Posterior cingulate gyrus (tissue), 11 donors: Measurements from ENCODE around the gene ADAMTS17.
A peak's percentile ranks its signal among the peaks of the same experiment; 100 is the strongest.
"Not testable (repeated sequence)": the region's sequence is repeated elsewhere in the genome, so short reads cannot be mapped to it uniquely, and the experiment has no call there.

Source experiments
- DNase-seq, 10 donors: peaks; one replicate each; pipeline versions ENCODE4 v3.0.0 to v3.0.0-alpha.2; 2020 to 2021; ENCODE audit warnings: mixed read lengths in 3 of 10
- intact Hi-C: fragments of 100-400 bp; cut with DNase I; formaldehyde crosslinking; loops from one replicate; pipeline ENCODE4 v1.15.1; 2023

Gene ADAMTS17

DNA sequence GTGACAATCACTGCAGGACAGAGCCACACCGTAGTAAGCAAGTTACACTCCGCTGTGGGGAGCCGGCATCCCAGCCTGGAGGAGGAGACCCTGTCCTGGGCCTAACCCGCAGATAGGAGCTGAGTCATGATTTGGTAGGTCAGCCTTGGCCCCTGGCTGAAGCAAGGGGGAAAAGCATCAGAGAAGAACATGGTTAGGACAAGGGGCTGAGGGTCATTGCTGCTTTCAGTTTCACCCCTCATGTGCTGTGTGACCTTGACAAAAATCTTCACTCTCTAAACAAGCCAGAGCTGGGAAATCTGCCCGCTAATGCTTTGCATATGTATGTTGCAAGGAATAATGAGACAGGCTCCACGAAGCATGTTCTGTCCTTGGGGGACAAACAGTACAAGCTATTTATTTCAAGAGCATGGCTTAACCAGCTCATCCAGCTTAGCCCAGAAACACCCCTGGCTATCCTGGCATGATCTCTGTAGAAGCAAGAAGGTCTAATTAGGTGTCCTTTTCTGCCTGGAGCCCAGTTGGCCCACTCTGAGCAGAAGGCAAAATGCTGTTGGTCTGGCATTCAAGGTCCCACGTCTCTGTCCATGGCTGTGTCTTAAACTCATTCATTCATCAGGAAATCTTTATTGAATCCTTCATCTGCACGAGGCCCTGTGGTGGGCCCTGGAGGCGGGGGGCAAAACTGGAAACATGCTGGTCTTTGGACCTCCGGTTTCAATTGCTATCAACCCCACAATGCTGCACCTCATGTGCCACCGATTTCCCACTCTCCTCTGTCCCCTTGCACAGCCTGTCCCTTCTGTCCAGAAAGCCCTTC, 387.2 kb downstream of the ADAMTS17 start:
- intact Hi-C loops: no loop called here

GRCh38 chr15:99953886-99954285, 387.9 kb downstream of the ADAMTS17 start:
- DNase-seq: no peak
- intact Hi-C loops: no loop called here

More for the DNA sequence above, 387.2 kb downstream of the ADAMTS17 start:
- peak in 1 of 10 donors; percentile 43 for DNase-seq

DNA sequence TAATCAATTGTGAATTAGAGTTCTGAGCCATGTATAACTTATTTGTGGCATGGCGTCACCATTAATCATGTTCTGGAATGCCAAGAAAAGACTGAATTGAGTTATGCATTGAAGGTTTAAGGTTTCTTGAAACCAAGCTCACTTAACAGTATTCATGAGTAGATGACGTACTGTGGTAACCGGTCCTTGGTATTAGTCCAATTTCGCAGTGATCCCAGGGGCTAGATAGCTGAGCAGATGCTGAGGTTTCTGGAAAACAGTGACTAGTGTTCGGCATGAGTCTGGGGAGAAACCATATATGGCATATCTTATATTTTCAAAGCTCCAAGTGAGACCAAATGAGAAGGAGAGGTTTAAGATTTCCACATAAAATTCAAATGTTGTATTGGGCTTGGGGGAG, 390.3 kb downstream of the ADAMTS17 start:
- no peak for DNase-seq
- intact Hi-C loops: no loop called here

DNA sequence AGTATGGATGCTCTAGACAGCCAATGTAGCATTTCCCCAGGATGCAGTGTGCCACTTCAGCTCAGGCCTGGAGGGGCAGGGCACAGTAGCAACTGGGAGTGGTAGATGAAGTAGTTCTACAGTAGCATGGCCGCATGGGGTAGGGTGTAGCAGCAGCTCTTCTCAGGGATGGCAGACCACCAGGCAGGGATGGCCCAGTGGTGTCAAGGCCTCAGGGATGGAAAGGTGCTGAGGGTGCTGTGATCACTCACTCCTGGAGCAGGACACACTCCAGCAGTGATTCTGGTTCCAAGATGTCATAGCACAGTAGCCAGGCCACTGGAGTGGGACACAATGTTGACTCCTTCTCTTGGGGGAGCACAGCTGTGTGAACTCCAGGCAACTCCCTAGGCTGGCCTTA, 397.6 kb downstream of the ADAMTS17 start:
- intact Hi-C loops: no loop called here
- no peak for DNase-seq

GRCh38 chr15:99943466-99943865, 398.3 kb downstream of the ADAMTS17 start:
- intact Hi-C loops: no loop called here
- DNase-seq: no peak

DNA sequence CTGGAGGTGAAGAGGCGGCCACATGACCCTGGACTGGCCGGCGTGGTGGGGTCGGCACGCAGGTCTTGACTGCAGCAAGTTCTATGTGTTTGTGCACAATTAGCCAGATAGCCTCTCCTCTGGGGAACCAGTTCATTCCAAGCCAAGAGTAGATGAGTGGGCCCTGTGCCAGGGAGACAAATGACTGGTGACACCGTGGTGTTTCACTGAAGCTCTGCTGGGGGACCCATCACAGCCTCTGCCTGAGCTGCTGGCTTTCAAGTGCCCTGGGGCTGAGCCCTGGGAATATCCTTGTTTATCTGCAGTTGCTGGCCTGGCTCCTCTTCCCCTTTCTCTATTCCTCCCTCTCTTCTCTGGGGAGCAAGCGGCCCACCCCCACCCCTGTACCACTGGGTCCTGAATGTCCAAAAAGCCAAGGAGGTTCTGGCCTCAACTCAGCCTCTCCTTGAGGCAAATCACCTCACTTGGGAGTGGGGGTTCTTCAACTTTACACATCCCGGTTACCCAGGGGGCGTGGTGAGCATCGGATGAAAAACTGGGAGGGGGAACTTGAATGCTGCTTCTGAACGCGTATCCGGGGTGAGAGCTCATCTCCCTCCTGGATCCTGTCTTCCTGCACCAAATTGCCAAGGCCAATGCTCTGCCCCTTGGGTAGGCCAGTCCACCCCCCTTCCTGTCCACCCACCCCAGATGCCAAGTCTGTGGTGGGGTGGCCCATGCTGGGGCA, 408.9 kb downstream of the ADAMTS17 start:
- DNase-seq: peak in 1 of 10 donors; percentile 71
- intact Hi-C loops: loop anchor here (5.0 to 10.0 kb wide), 2 partner anchors 414 to 642 kb away; no protein-coding TSS in a partner anchor

GRCh38 chr15:99931703-99932603, 409.8 kb downstream of the ADAMTS17 start:
- DNase-seq: peak in 1 of 10 donors; percentile 38
- intact Hi-C loops: loop anchor here (5.0 to 10.0 kb wide), 2 partner anchors 415 to 643 kb away; no protein-coding TSS in a partner anchor

GRCh38 chr15:99930696-99931095, 411.1 kb downstream of the ADAMTS17 start:
- no peak for DNase-seq
- intact Hi-C loops: loop anchor here (5.0 to 10.0 kb wide), 2 partner anchors 417 to 644 kb away; no protein-coding TSS in a partner anchor

DNA sequence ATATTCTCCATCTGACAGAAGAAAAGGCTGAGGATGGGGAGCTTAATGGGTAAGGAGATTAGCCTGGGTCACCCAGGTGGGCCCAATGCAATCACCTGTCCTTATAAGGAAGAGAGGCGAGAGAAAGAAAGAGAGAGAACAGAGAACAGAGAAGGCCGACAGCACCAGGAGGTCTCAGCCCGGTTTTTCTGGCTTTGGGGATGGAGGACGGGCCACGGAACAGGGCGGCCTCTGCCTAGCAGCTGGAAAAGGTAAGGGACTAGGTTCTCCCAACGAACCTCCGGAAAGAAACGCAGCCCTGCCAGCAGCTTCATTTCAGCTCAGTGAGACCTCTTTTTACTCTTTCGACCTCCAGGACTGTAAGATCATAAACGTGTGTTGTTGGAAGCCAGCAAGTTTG, 412.5 kb downstream of the ADAMTS17 start:
- intact Hi-C loops: no loop called here
- DNase-seq: no peak

- DNase-seq: peak; percentile 71 to 98 (median 84)
- intact Hi-C loops: no loop called here
Measured at GRCh38 chr15:99928429-99928981, 413.3 kb downstream of the ADAMTS17 start.

DNA sequence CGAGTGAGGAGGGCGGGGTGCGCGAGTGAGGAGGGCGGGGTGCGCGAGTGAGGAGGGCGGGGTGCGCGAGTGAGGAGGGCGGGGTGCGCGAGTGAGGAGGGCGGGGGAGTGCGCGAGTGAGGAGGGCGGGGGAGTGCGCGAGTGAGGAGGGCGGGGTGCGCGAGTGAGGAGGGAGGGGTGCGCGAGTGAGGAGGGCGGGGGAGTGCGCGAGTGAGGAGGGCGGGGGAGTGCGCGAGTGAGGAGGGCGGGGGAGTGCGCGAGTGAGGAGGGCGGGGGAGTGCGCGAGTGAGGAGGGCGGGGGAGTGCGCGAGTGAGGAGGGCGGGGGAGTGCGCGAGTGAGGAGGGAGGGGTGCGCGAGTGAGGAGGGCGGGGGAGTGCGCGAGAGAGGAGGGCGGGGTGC, 415.2 kb downstream of the ADAMTS17 start:
- intact Hi-C loops, DNase-seq: not testable (repeated sequence)

- intact Hi-C loops: no loop called here
Measured at GRCh38 chr15:99925661-99926461, 415.9 kb downstream of the ADAMTS17 start.

DNA sequence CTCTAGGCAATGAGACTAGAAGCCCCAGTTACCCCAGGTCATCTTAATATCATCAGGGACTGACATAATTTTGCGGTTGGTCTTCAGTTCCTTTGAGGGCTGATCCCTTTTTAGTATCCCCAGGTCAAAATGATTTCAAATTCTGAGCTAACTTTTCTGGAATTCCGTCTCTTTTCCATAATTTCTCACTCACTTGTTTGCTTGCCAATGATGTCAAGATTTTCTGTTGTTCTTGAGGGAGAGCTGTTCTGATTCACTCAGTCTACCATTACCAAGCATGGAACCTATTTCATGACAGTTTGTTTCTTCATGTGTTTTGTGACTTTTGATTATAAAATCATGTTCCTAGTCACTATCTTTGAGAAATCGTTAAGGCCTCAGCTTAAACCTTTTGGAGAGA, 418.1 kb downstream of the ADAMTS17 start:
- DNase-seq: no peak

More at GRCh38 chr15:99925661-99926461, 415.9 kb downstream of the ADAMTS17 start:
- DNase-seq: peak in 4 of 10 donors; percentile 23 to 87 (median 30)

More for the DNA sequence above, 418.1 kb downstream of the ADAMTS17 start:
- intact Hi-C loops: no loop called here
